HEK293 (cell line): ENCODE results near the gene SMARCA2.

Experiments
- CTCF ChIA-PET: fragments of 350-600 bp; formaldehyde crosslinking; extraction: SDS; loops from one replicate; lab custom pipeline; 2021; ENCODE audit warnings: antibody characterized with exemption; lab: Yijun Ruan, JAX
- POLR2A ChIA-PET: fragments of 300-600 bp; formaldehyde crosslinking; extraction: SDS; loops from one replicate; lab custom pipeline; 2020; ENCODE audit warnings: antibody characterized with exemption, inconsistent platforms; lab: Yijun Ruan, JAX
- H3K27ac ChIP-seq: fragments of 200-500 bp; sonication (Bioruptor generic); 2 replicates; pipeline ENCODE4 v1.5.1; 2014; ENCODE audit warnings: low read depth, low read length, control low read depth, inconsistent platforms; ENCODE audit errors: extremely low read depth
- H3K36me3 ChIP-seq, 2 experiments: fragments of 200-500 bp in 1 of 2; sonication (Bioruptor generic) in 1 of 2; 1 replicate in 1 of 2; 2 replicates in 1 of 2; pipeline ENCODE4 v1.5.1; 2014 to 2017; ENCODE audit warnings: inconsistent platforms in 2 of 2, low read length in 2 of 2; ENCODE audit not compliant: control insufficient read depth in 2 of 2, insufficient read depth in 1 of 2
- H3K4me1 ChIP-seq: fragments of 200-500 bp; sonication (Bioruptor generic); 2 replicates; pipeline ENCODE4 v1.5.1; 2014; ENCODE audit warnings: mild to moderate bottlenecking, low read length, inconsistent platforms; ENCODE audit not compliant: control insufficient read depth, insufficient read depth
- H3K4me3 ChIP-seq: 2 replicates; pipeline ENCODE4 v1.5.1; 2011; ENCODE audit warnings: low read depth, mild to moderate bottlenecking, control low read depth, low read length, moderate library complexity
- H3K9me3 ChIP-seq: fragments of 200-500 bp; sonication (Bioruptor generic); 2 replicates; pipeline ENCODE4 v1.5.1; 2014; ENCODE audit warnings: low read depth, low read length, inconsistent platforms; ENCODE audit not compliant: control insufficient read depth, insufficient read depth
- SCRT1 ChIP-seq: fragments of 450-650 bp; formaldehyde crosslinking; IDR thresholded peaks from 2 replicates; pipeline ENCODE4 v1.5.1; 2016; ENCODE audit warnings: missing biosample characterization, missing genetic modification characterization, borderline replicate concordance
- SP3 ChIP-seq: fragments of 450-650 bp; formaldehyde crosslinking; IDR thresholded peaks from 2 replicates; pipeline ENCODE4 v1.5.1; 2016; ENCODE audit warnings: missing biosample characterization, missing genetic modification characterization
- YY1 ChIP-seq: fragments of 450-650 bp; formaldehyde crosslinking; IDR thresholded peaks from 2 replicates; pipeline ENCODE4 v1.5.1; 2018; ENCODE audit warnings: missing biosample characterization, missing genetic modification characterization
- ZNF169 ChIP-seq: fragments of 450-650 bp; formaldehyde crosslinking; IDR thresholded peaks from 2 replicates; pipeline ENCODE4 v1.5.1; 2016; ENCODE audit warnings: missing biosample characterization, missing genetic modification characterization
- ZNF18 ChIP-seq: fragments of 450-650 bp; formaldehyde crosslinking; IDR thresholded peaks from 2 replicates; pipeline ENCODE4 v1.5.1; 2016; ENCODE audit warnings: missing biosample characterization, missing genetic modification characterization
- ZNF19 ChIP-seq: fragments of 450-650 bp; formaldehyde crosslinking; IDR thresholded peaks from 2 replicates; pipeline ENCODE4; 2016; ENCODE audit warnings: missing biosample characterization, missing genetic modification characterization, low read depth
- ZNF747 ChIP-seq: fragments of 450-650 bp; formaldehyde crosslinking; IDR thresholded peaks from 2 replicates; pipeline ENCODE4 v1.5.1; 2016; ENCODE audit warnings: missing biosample characterization, missing genetic modification characterization
- TF ChIP-seq, protein P1 (sequence below): fragments of 450-650 bp; formaldehyde crosslinking; IDR thresholded peaks from 2 replicates; pipeline ENCODE4 v1.5.1; 2017; ENCODE audit warnings: missing biosample characterization, missing genetic modification characterization
- TF ChIP-seq, protein P2 (sequence below): fragments of 450-650 bp; formaldehyde crosslinking; IDR thresholded peaks from 2 replicates; pipeline ENCODE4 v1.5.1; 2016; ENCODE audit warnings: missing biosample characterization, missing genetic modification characterization, borderline replicate concordance
- TF ChIP-seq, protein P3 (sequence below): fragments of 450-650 bp; formaldehyde crosslinking; IDR thresholded peaks from 2 replicates; pipeline ENCODE4 v1.5.1; 2016; ENCODE audit warnings: missing biosample characterization, missing genetic modification characterization
- TF ChIP-seq, protein P4 (sequence below): fragments of 450-650 bp; formaldehyde crosslinking; IDR thresholded peaks from 2 replicates; pipeline ENCODE4 v1.5.1; 2016; ENCODE audit warnings: missing biosample characterization, missing genetic modification characterization

Gene SMARCA2

DNA sequence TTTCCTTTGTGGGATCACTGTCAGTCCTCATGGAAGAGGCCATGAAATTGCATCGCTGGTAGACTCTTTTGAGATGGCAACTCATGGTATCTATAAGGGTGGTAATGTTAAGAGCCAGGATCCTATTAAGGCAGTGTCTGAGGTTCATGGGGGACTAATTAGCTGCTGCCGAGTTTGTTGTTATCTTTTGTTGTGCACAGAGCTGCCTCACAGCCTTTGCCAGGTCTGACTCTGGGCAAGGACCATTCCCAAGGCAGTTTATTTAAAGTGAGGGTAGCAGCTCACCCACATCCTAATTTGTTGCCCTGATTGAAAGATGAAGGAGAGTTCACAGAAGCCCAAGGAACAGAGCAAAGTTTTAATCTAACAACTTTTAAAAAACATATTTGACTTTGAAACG, 7.9 kb downstream of the SMARCA2 start:
- ChIA-PET POLR2A (interaction anchor here (1.1 kb wide), 1 partner anchor 8 kb away, joined by 3 read pairs; the partner anchor contains the start of gene SMARCA2), CTCF (interaction anchor here (1.0 kb wide), 1 partner anchor 814 kb away, joined by 3 read pairs; no protein-coding TSS in a partner anchor)
- no peak overlapping the region for H3K27ac ChIP-seq

More for the DNA sequence above, 7.9 kb downstream of the SMARCA2 start:
- Histone ChIP-seq H3K9me3 (no peaks in the 10 kb centered on the region), H3K36me3 (no peaks in the 10 kb centered on the region), H3K4me1 (peaks cover 27% of the 10 kb centered on the region), H3K4me3 (no peak overlapping the region)
- TF ChIP-seq YY1 (tag by site-specific recombination): no peak
- TF ChIP-seq SP3 (tag by site-specific recombination): no peak
- TF ChIP-seq ZNF169 (tag by site-specific recombination): no peak
- no peak for TF ChIP-seq ZNF19 (tag by site-specific recombination)
- no peak for TF ChIP-seq SCRT1
- TF ChIP-seq, protein P1, sequence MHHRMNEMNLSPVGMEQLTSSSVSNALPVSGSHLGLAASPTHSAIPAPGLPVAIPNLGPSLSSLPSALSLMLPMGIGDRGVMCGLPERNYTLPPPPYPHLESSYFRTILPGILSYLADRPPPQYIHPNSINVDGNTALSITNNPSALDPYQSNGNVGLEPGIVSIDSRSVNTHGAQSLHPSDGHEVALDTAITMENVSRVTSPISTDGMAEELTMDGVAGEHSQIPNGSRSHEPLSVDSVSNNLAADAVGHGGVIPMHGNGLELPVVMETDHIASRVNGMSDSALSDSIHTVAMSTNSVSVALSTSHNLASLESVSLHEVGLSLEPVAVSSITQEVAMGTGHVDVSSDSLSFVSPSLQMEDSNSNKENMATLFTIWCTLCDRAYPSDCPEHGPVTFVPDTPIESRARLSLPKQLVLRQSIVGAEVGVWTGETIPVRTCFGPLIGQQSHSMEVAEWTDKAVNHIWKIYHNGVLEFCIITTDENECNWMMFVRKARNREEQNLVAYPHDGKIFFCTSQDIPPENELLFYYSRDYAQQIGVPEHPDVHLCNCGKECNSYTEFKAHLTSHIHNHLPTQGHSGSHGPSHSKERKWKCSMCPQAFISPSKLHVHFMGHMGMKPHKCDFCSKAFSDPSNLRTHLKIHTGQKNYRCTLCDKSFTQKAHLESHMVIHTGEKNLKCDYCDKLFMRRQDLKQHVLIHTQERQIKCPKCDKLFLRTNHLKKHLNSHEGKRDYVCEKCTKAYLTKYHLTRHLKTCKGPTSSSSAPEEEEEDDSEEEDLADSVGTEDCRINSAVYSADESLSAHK (tag by site-specific recombination): no peak
- TF ChIP-seq, protein P2, sequence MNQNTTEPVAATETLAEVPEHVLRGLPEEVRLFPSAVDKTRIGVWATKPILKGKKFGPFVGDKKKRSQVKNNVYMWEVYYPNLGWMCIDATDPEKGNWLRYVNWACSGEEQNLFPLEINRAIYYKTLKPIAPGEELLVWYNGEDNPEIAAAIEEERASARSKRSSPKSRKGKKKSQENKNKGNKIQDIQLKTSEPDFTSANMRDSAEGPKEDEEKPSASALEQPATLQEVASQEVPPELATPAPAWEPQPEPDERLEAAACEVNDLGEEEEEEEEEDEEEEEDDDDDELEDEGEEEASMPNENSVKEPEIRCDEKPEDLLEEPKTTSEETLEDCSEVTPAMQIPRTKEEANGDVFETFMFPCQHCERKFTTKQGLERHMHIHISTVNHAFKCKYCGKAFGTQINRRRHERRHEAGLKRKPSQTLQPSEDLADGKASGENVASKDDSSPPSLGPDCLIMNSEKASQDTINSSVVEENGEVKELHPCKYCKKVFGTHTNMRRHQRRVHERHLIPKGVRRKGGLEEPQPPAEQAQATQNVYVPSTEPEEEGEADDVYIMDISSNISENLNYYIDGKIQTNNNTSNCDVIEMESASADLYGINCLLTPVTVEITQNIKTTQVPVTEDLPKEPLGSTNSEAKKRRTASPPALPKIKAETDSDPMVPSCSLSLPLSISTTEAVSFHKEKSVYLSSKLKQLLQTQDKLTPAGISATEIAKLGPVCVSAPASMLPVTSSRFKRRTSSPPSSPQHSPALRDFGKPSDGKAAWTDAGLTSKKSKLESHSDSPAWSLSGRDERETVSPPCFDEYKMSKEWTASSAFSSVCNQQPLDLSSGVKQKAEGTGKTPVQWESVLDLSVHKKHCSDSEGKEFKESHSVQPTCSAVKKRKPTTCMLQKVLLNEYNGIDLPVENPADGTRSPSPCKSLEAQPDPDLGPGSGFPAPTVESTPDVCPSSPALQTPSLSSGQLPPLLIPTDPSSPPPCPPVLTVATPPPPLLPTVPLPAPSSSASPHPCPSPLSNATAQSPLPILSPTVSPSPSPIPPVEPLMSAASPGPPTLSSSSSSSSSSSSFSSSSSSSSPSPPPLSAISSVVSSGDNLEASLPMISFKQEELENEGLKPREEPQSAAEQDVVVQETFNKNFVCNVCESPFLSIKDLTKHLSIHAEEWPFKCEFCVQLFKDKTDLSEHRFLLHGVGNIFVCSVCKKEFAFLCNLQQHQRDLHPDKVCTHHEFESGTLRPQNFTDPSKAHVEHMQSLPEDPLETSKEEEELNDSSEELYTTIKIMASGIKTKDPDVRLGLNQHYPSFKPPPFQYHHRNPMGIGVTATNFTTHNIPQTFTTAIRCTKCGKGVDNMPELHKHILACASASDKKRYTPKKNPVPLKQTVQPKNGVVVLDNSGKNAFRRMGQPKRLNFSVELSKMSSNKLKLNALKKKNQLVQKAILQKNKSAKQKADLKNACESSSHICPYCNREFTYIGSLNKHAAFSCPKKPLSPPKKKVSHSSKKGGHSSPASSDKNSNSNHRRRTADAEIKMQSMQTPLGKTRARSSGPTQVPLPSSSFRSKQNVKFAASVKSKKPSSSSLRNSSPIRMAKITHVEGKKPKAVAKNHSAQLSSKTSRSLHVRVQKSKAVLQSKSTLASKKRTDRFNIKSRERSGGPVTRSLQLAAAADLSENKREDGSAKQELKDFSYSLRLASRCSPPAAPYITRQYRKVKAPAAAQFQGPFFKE: no peak
- TF ChIP-seq, protein P3, sequence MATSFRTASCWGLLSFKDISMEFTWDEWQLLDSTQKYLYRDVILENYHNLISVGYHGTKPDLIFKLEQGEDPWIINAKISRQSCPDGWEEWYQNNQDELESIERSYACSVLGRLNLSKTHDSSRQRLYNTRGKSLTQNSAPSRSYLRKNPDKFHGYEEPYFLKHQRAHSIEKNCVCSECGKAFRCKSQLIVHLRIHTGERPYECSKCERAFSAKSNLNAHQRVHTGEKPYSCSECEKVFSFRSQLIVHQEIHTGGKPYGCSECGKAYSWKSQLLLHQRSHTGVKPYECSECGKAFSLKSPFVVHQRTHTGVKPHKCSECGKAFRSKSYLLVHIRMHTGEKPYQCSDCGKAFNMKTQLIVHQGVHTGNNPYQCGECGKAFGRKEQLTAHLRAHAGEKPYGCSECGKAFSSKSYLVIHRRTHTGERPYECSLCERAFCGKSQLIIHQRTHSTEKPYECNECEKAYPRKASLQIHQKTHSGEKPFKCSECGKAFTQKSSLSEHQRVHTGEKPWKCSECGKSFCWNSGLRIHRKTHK (tag by site-specific recombination): no peak
- TF ChIP-seq, protein P4, sequence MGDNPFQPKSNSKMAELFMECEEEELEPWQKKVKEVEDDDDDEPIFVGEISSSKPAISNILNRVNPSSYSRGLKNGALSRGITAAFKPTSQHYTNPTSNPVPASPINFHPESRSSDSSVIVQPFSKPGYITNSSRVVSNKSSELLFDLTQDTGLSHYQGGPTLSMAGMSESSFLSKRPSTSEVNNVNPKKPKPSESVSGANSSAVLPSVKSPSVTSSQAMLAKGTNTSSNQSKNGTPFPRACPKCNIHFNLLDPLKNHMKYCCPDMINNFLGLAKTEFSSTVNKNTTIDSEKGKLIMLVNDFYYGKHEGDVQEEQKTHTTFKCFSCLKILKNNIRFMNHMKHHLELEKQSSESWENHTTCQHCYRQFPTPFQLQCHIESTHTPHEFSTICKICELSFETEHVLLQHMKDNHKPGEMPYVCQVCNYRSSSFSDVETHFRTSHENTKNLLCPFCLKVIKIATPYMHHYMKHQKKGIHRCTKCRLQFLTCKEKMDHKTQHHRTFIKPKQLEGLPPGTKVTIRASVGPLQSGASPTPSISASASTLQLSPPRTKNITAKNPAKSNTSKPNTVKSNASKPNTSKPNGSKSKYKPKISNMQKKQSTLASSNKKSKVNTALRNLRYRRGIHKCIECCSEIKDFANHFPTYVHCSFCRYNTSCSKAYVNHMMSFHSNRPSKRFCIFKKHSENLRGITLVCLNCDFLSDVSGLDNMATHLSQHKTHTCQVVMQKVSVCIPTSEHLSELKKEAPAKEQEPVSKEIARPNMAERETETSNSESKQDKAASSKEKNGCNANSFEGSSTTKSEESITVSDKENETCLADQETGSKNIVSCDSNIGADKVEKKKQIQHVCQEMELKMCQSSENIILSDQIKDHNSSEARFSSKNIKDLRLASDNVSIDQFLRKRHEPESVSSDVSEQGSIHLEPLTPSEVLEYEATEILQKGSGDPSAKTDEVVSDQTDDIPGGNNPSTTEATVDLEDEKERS (tag by site-specific recombination): no peak
- TF ChIP-seq ZNF18 (tag by site-specific recombination): no peak
- TF ChIP-seq ZNF747 (tag by site-specific recombination): no peak
